TTC549 (cell line): ENCODE measurements around the gene SNAPC1.
"Not testable (repeated sequence)": the region's sequence is repeated elsewhere in the genome, so short reads cannot be mapped to it uniquely, and the experiment has no call there.

Experiments
- FAIRE-seq: peaks from 2 replicates; lab custom pipeline; 2012; peaks lifted over from hg19 to GRCh38; lab: Jason Lieb, UNC

Gene SNAPC1

GRCh38 chr14:61750708-61751474 lies 11.3 kb upstream of the SNAPC1 start:
- no peak for FAIRE-seq

DNA sequence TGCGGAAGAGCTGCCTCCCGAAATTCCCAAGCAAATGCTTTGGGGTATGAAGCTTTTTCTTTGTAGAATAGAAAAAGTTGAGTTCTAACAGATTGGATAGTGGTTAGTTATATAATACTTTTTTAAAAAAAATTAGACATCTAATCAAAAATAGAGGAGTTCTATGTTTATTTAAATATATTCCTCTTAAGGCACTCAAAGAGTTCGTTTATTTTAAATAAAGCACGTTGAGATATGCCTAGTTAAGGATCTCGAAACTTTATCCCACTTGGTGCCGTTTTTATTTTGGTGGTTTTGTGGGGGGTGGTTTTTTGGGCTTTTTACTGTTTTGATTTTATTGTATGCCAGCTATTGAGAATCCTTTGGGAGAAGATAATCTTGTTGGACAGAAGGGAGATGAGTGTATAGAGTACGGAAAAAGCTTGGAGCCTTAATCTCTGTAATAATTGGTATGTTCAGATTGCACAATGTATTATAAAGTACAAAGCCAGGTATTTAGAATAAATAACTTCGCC lies 10.7 kb upstream of the SNAPC1 start:
- FAIRE-seq = no peak

DNA sequence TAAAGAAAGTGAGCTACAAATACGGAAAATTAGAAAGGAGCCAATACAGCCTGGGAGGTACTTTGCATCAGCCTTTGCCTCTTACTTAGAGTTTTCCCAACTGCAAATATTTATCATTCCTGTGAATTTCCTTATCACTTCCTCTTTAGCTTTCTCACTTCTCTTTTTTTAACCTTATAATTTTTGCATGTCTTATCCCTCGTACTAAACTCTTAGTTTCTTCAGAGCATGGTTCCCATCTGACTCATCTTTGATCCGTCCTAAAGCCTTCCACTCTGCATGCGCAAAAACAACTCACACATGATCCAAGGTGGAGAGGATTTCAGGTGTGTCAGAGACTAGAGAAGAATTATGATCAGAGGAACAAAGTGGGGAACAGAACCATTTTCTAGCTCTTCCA lies 9.6 kb upstream of the SNAPC1 start:
- no peak for FAIRE-seq

DNA sequence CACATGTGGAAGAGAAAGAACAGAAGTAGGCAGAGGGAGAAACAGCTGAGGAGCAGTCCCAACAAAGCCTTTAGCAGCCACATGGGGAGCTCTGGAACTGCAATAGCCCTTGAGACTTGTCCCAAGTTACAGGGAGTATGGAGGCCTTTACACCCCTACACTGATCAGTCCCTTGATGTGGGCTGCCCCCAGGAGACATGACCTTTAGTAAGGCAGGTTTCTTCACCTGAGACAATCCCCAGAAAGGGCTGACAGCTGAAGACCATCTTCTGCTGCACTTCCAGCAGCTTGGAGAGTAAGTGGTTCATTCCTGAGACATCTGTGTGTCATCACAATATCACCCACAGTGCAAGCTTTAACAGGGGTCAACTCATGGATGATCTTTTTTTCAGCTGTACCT lies 8.6 kb upstream of the SNAPC1 start:
- FAIRE-seq = no peak

DNA sequence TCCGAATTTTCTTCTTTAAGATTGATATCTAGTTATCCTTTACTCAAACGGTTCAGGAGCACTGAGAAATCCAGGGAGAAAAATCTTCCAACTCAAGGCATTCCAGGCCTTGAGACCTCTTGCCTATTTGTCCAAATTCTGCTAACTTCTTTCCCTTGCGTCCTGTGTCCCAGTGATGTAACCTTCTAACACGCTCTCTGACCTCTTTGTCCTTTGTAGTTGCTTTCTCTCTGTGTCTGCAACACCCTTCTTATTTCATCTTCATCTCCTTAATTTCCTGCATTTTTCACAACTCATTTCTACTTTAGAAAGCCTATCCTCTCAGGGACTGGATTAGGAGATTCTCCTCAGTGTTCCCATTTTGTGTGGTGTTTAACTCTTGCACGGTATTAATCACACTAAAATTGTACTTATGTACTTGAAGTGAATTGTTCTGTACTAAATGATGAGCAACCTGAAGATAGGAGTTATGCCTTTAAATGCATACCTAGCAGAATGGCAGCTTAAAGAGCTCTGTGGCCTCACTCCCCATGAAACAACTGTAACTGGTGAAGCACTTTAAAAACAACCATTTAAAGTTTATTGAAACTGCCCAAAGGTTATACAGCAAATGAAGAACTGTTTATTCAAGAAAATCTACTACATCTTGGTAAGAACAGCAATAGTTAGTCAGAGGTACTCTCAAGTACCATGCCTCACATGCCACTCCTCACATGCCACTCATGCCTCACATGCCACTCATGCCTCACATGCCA lies 7.4 kb upstream of the SNAPC1 start:
- FAIRE-seq = no peak

- FAIRE-seq = not testable (repeated sequence)
Measured at GRCh38 chr14:61755382-61755742, 6.9 kb upstream of the SNAPC1 start.

GRCh38 chr14:61756135-61756534 lies 6.1 kb upstream of the SNAPC1 start:
- FAIRE-seq = no peak

GRCh38 chr14:61759878-61760277 lies 2.3 kb upstream of the SNAPC1 start:
- no peak for FAIRE-seq

DNA sequence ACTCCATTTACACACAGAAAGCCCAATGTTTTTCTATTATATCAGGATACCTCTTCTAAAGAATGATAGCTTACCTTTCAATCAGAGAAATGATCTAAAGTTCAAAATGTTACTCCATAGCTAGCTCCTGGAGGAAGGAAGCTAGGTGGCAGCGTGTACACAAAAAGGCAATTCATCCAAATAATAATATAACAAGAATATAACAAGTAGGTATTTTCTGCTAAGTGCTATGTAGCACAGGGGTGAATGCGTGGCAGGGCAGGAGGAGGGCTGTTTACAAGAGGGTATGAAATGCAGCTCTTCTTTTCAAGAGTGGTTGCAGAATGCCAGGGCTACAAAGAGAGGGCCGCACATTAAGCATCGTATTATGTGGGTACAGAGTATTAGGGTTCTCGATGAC lies 663 bp upstream of the SNAPC1 start:
- FAIRE-seq = no peak

- FAIRE-seq = no peak
Measured at GRCh38 chr14:61764342-61765122, 2.3 kb downstream of the SNAPC1 start.

DNA sequence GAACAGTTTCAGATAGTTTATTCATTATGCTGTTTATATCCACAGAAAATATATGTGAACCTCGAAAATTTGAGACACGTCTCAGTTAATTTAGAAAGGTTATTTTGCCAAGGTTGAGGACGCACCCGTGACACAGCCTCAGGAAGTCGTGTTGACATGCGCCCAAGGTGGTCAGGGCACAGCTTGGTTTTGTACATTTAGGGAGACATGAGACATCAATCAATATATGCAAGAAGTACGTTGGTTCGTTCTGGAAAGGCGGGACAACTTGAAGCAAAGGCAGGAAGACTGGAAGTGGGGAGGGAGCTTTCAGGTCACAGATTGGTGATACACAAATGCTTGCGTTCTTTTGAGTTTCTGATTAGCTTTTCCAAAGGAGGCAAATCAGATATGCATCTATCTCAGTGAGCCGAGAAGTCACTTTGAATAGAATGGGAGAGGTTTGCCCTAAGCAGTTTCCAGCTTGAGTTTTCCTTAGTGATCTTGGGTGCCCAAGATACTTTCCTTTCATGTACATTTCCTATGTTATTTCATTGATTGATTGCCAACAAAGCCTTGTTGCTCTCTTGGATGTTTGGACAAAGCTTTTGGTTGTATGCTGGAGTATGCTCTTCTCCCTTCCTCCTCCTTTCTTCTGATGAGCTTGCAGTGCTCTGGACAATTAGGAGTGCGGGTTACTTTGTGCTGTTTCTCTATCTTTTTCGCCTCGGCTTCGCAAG lies 3.2 kb downstream of the SNAPC1 start:
- no peak for FAIRE-seq

DNA sequence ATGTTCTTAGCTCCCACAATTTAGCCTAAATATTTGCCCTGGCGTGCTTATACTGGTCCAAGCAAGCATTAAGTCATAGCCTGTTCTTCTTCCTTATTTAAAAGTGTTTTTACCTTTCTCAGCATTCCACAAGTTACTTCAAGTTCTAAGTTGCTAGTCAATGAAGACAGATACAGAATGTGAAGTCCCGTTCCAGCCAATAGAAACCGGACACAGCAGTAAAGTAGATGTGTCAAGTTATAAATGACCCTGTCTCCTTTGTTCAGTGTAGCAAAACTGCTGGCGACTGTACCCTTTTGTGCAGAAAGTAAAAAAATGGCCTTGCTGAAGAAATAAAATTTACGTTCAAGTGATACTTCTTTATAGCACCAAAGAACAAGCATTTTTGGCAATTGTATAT lies 3.9 kb downstream of the SNAPC1 start:
- FAIRE-seq = no peak

DNA sequence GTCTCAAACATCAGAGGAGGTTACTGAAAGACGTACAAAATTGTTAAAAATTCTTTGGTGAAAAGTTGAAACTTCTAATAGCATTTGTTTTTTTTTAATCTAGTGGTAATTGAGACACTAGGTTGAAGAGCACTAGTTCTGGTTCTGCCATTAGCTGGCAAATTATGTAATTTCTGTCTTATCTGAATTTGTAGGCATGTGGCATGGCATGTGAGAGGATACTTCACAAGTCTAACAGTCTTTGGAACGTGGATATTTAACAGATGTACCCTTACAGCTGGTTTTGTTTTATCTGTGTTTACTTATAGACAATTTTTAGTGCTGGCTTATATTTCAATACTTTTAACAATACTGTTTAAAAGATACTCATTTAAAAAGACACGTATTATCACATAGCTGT lies 6.0 kb downstream of the SNAPC1 start:
- FAIRE-seq = no peak

DNA sequence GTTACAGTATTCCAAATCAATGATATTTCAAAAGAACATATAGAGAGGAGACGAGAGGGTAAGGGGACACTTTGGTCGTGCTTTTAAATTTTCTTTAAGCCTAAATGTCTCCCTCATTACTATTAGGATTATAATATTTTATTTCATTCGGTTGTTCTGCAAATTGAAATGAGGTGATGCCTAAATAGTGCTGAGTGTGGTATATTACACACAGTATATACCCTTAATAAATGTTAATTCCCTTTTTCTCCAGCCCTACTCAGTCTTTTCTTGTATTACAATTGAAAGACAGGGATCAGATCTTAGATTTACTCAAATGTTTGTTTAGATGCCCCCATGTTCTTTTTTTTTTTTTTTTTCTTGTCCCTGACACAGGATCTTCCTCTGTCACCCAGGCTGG lies 7.7 kb downstream of the SNAPC1 start:
- no peak for FAIRE-seq

GRCh38 chr14:61774861-61775260 lies 12.6 kb downstream of the SNAPC1 start:
- no peak for FAIRE-seq

GRCh38 chr14:61780125-61780524 lies 17.9 kb downstream of the SNAPC1 start:
- FAIRE-seq = no peak

- FAIRE-seq = no peak
Measured at GRCh38 chr14:61797309-61797708, 35.1 kb downstream of the SNAPC1 start.

- no peak for FAIRE-seq
Measured at GRCh38 chr14:61802010-61802568, 39.9 kb downstream of the SNAPC1 start.

DNA sequence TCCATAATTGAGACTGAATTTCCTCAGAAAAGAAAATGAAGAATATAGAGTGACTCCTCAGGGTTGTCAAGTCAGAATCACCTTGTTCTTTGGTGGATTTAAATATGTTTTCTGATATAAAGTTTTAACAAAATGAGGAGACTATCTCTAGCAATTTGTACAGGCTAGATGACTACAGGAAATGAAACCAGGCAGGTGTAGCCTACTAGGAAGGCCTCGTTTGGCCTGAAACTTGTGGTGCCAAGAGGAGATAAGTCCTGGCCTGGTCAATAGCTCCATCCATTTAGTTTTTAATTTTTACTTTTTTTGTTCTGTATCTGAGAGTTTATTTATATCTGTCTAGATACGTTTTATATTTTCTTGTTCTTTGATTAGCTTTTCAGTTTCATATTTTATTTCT lies 41.5 kb downstream of the SNAPC1 start:
- no peak for FAIRE-seq

- no peak for FAIRE-seq
Measured at GRCh38 chr14:61805451-61805850, 43.2 kb downstream of the SNAPC1 start.

GRCh38 chr14:61811882-61812346 lies 49.7 kb downstream of the SNAPC1 start:
- no peak for FAIRE-seq
